Stimulated activated CD4-positive, alpha-beta T cell treated with anti-CD3 and anti-CD28 coated beads, Interleukin-2, amount 100 ng/mL, for 4 hours (primary cell): ENCODE data around the gene SSTR3.
"Not testable (repeated sequence)": the region's sequence is repeated elsewhere in the genome, so short reads cannot be mapped to it uniquely, and the experiment has no call there.

Experiments used
- DNase-seq: peaks from one replicate; pipeline ENCODE4 v3.0.0-alpha.2; 2020; ENCODE audit warnings: low read depth

The SSTR3 gene

DNA sequence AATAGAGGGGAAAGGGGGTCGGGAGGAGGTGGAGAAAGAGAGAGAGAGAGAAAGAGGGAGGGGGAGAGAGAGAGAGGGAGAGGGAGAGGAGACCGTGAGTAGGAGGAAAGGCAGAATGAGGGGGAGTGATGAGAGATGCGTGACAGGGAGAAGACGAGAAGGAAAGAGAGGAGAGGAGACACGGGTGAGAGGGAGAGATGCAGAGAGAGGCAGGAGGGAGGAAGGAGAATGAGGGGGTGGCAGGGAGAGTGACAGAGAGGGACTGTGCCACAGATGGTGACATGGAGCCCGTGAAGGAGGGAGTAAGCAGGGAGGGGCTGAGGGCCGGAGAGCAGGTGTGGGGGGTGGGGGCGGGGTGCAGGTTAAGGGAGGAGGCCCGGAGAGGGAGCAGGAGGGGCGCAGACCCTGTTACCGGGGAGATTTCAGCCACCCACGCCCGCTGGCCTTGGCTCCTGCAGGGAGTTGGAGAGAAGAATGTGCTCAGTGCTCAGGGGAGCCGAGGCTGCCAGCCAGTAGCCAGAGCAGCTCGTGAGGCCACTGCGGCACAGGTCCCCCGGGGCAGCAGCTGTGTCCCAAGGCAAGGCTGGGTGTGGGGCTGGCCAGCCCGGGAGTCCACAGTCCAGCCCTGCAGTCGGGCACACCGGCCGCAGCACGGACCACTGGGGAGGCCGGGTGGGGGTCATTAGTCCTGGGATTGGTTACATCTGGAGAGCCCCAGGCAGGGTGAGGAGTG, at the start of gene SSTR3:
Gene SSTR3, minus strand, starts transcription at position 304 of the 733 bp plus-strand sequence. CDS start 4,674 bp downstream, outside the sequence.
- no peak for DNase-seq

DNA sequence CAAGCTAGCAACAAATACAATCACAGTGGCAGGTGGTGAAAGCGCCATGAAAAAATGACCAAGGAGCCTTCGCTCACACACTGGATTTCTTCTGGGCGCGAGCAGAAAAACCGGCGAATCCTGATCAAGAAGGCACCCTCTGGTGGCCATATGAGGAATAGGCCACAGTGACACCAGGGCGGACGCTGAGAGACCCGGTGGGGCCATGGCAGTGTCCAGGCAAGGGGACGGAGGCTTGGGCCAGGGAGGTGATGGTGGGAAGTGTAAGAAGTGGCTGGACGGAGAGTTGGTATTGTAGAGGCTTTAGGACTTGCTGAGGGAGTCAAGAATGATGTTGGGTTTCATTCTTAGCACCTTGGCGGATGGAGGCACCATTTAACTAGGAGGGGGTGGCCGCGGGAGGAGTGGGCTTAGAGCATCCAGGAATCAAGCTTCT, 48.6 kb upstream of the SSTR3 start:
- peak; percentile 50 for DNase-seq

DNA sequence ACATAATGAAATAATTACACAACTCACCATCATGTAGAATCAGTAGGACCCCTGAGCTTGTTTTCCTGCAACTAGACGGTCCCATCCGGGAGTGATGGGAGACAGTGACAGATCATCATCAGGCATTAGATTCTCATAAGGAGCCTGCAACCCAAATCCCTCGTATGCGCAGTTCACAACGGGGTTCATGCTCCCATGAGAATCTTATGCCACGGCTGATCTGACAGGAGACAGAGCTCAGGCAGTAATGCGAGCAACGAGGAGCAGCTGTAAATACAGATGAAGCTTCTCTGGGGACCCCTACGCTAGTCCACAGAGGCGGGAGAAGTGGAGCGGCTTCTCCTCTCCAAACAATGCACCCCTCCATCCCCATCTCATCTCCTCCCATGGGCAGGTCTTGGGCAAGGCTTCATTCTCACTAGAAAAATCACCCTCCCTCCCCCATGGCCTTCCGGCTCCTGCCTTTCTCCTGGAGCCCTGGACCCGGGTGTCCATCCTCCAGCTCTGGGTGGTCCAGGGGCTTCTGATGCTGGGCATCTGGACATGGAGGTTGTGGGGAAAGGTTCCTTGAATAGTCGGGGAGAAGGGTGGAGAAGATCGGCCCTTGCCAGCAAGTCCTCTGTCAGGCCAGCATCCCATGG, 48.0 kb upstream of the SSTR3 start:
- no peak for DNase-seq

DNA sequence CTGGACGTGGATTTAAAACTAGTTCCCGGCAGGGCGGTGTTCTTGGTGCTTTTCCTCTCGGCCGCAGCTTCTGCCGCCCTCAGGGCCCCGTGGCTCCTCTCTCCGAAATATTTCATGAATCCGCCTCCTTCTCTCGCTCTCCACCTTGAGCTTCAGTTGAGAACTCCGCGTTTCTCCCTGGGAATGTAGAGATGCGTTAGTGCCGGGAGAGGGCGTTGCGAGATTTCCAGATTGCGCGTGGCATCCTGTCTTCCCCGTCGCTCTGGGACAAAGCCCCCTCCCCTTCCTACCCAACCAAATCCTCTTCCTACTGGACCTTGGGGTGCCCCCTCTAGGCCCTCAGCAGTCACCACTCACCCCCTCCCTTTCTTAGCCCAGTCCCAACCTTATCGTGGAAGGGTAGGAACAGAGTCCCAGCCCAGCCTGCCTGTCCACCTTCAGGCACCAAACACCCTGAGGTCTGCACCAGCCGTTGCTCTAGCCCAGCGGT, 47.3 kb upstream of the SSTR3 start:
- no peak for DNase-seq

DNA sequence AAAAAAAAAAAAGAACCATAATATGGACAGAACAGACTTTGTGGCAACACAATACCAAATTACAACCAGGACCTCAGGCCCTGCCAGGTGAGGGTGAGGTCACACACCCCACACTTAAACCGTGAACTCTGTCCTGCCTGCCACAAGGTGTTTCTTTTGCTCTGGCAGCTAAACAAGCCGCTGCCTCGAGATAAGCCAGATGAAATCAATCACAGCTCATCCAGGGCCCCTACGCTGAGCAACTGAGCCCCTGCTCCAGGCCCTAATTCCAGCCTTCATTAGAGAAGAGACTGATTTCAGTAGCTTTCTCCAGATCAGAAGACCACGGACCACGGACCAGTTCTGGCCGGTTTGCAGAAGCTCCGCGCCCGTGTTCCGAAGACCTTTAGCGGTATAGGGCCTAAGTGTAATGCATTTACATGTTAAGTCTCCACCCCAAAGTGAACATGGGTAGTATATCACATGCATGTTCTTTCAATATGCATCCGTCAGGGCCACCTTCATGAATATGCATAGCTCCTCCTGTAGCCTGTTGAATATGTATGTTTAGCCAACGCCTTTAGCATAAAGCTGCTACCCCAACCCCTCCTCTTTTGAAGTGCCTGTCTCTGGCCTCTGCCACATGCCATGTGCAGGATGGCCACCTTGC, 46.6 kb upstream of the SSTR3 start:
- no peak for DNase-seq

DNA sequence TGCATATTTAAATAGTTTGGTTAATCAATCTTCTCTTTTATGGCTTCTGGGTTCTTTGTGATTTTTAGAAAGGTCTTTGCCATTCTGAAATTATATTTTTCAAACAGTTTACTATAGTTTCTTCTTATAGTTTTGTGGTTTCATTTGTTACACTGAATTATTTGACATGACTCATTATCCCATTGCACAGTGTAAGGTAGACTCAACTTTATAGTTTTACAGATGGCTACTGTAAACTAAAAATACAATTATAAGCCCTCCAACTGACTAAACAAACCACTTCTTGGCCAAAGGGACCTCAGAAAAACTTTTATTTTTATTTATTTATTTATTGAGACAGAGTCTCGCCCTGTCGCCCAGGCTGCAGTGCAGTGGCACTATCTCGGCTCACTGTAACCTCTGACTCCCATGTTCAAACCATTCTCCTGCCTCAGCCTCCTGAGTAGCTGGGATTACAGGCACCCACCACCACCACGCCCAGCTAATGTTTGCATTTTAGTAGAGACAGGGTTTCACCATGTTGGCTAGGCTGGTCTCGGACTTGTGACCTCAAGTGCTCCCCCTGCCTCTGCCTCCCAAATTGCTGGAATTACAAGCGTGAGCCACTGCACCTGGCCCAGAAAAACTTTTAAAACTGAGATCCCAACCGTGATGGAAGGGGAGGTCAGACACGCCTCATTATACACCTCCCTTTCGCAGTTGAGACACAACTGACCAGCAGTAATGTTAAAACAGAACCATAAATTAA, 45.9 kb upstream of the SSTR3 start:
- DNase-seq, result no peak

DNA sequence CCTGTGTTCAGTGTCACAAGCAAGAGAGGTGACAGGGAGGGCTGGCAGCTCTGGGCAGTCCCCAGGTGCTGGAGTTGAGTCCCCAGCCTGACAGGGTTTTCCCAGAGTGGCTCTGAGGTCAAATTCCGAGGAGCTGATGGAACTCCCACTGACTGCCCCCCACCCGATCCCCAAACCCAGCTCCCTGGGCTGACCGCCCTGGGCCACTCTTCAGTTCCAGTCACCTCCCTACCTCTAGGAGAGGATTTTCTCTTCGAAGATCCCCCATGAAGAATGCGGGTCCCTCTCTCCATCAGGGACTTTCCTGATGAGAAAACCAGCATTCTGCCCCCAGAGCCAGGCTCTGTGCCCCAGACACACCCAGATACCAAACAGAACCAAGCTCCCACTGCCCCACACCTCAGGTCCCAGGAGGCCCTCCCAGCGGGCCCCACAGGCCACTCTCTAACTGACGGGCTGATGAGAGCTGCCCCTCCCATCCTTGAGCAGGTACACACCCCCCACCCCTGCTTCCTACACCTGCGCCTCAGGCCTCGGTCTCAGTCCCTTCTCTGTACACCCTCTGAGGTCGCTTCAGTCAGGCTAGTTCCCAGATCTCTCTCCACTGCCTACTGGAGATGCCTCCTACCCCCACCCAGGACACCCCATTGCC, 43.9 kb upstream of the SSTR3 start:
- DNase-seq, result no peak

DNA sequence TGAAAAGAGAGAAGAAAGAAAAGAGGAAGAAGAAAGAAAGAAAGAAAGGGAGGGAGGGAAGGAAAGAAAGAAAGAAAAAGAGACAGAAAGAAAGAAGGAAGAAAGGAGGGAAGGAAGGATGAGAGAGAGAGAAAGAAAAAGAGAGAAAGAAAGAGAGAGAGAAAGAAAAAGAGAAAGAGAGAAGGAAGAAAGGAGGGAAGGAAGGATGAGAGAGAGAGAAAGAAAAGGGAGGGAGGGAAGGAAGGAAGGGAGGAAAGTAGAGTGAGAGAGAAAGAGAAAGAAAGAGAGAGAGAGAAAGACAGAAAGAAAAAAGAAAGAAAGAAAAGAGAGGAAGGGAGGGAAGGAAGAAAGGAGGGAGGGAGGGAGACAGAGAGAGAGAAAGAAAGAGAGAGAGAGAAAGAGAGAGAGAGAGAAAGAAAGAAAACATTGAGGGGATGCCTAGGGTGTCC, 43.3 kb upstream of the SSTR3 start:
- DNase-seq, result no peak

DNA sequence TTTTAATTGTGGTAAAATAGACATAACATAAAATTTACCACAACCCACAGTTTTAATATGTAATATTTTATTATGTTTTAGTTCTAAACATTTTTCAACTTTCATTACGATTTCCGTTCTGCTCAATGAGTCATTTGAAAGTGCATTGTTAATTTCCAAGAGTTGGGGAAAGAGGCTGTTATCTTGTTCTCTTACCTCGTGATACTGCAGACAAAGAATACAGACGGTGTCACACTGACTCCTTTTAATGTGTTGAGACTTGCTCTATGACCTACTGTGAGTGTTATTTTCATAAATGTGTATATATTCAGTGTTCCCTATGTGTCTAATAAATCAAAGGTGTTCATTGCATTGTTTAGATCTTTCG, 42.6 kb upstream of the SSTR3 start:
- DNase-seq, result no peak

DNA sequence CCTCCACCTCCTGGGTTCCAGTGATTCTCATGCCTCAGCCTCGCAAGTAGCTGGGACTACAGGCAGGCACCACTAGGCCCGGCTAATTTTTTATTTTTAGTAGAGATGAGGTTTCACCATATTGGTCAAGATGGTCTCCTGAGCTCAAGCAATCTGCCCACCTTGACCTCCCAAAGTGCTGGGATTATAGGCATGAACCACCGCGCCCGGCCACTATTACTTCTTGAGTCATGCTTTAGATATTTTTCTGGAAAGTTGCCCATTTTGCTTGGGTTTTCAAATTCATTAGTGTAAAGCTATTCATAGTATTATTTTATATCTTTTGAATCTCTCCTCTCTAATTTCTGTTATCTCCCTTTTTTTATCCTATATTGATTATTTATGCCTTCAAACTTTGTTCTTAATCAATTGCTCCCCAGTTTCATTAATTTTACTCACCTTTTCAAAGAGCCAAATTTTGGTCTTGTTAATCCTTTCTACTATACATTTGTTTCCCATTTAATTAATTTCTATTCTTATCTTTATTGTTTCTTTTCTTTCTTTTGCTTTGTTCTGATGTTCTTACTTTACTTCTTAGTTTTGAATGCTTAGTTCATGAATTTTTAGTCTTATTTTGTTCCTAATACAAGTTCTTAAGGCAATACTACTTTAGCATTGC, 42.1 kb upstream of the SSTR3 start:
- DNase-seq, result no peak

DNA sequence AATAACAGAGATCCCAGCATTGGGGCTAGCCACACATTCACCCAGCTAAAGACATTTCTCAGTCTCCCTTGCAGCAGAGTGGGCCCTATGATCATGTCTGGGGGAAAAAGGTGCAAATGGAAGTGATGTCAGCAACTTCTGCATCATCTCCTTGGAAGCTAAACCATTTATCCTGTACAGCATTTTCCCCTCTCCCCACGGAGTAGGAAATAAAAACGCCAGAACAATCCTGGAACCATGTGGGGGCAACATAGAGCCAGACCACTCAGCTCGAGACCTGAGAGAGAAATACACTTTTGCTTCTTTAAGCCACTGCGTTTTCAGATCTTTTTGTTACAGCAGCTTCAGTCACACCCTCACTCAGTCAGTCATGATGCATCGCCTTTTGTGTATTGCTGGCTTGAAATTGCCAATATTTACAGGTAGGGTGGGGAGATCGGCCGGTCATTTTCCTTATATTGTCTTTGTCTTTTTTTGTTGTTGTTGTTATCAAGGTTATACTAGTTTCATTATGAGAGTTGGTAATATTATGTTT, 40.9 kb upstream of the SSTR3 start:
- DNase-seq, result no peak

DNA sequence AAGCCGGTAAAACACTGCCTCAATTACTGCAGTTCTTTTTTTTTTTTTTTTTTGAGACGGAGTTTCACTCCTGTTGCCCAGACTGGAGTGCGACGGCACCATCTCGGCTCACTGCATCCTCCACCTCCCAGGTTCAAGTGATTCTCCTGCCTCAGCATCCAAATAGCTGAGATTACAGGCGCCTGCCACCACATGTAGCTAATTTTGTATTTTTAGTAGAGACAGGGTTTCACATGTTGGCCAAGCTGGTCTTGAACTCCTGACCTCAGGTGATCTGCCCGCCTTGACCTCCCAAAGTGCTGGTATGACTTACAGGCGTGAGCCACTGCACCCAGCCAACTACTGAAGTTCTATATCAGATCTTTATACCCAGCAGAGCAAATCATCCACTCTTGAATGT, 39.6 kb upstream of the SSTR3 start:
- DNase-seq, result not testable (repeated sequence)

DNA sequence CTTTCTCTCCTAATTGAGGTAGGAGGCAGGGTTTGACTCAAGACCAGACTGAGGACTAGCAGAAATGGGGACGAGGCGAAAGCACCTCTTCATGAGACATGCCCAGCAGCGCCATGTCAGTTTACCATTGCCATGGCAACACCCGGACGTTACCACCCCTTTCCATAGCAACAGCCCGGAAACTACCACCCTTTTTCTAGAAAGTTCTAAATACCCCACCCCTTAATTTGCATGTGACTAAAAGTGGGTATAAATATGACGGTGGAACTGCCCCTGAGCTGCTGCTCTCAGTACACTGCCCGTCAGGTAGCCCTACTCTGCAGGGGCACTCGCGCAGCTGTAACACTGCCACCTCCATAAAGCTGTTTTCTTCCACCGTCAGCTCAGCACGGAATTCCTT, 37.7 kb upstream of the SSTR3 start:
- no peak for DNase-seq

DNA sequence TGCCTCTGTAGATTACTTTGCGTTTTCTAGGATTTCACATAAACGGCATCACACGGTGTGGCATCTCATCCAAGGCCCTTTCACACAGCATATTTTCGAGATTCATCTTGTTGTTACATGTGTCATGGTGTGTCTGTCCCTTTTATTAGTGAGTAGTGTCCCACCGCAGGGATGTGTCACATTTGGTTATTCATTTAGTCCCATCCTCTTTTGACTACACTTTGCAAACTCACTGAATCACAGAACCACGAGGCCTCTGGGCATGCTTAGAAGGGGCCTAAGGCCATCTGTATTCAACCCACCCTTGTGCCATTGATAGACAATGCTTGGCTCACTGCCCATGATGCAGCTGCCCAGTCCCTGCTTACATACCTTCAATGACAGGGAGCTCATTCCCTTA, 36.0 kb upstream of the SSTR3 start:
- no peak for DNase-seq

DNA sequence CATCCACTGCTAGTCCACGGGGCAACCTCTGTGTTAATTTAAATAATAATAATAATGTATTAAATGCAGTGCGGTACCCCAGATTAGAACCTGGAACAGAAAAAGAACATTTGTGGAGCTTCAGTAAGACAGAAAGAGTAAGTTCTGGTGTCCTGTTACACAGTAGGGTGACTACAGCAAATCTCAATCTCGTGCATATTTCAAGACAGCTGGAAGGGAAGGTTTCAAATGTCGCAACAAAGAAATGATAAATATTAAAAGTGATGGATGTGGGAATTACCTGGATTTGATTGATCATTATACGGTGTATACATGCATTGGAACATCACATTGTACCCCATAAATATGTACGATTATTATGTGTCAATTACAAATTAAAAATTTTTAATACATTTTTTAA, 33.5 kb upstream of the SSTR3 start:
- no peak for DNase-seq

DNA sequence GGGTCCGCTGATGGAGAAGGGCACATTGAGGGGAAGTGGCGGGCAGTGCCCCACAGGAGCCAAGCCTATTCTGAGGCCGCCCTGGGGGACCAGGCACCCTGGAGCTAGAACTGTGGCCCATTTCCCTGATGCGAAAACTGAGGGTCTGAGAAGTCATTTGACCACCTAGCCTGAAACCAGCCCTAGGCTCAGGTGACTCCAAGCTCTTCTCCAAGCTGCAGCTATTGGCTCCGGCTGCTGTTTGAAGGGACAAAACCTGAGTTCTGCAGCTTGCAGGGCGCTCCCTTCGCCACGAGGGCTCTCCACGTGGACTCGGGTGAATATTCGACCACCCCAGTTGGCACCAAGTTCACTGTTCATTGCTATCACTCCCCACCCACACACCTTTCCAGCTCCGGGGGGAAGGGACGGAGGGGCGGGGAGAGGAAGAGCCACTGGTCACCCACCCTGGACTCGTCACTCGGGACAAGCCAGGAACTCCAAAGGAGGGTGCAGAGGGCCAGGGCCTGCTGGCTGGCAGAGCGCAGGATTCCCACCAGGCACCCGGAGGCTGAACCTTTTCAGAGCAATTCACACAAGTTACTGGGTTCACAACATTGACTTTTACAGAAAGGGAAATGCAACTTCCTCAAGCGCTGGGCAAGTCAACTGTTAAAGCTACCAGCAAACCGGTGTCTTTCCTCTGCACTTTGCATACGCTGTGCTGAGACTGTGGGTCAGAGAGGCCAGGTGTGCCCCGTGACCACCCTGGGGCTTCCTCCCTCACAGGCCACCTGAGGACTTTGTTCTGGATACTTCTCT, 32.8 kb upstream of the SSTR3 start:
- DNase-seq, result no peak

DNA sequence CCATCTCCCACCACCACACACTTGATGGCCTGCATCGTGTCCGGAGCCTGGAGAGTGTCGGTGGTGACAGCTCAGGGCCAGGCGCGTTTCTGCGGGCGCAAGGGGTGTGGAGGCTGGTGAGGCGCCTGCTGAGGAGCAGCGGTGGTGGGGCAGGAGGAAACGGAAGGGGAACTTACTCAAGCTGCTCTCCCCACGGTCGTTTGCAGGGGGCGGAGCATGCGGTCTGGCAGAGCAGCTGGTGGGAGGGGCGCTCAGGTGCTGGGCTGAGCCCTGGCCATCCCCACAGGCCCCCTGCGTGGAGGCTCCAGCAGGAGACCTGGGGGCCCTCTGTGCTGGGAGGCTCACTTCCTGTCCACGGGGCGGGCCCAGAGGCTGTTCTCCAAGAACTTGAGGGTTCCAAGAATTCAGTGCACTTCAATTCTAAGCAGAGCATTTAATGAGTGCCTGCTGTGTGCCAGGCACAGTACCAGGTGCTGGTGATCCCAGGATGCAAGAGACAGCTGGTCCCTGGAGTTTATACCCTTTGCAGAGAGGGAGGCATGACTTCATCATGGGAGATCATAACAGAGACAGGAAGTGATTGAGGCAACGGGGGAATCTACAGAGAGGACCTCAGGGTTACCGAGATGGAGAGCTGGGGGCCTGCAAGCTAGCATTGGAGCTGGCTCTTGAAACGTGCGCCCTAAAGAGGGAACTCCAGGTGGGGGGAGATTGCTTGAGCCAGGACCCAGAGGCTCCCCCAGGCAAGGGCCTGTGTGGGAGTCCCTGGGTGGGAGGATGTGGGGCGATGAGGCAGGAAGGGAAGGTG, 32.0 kb upstream of the SSTR3 start, which contains the start of gene RAC2:
Gene RAC2, minus strand, starts transcription at position 156 of the 808 bp plus-strand sequence. Its CDS starts 121 bp downstream, at position 35.
- DNase-seq, result peak; percentile 86

DNA sequence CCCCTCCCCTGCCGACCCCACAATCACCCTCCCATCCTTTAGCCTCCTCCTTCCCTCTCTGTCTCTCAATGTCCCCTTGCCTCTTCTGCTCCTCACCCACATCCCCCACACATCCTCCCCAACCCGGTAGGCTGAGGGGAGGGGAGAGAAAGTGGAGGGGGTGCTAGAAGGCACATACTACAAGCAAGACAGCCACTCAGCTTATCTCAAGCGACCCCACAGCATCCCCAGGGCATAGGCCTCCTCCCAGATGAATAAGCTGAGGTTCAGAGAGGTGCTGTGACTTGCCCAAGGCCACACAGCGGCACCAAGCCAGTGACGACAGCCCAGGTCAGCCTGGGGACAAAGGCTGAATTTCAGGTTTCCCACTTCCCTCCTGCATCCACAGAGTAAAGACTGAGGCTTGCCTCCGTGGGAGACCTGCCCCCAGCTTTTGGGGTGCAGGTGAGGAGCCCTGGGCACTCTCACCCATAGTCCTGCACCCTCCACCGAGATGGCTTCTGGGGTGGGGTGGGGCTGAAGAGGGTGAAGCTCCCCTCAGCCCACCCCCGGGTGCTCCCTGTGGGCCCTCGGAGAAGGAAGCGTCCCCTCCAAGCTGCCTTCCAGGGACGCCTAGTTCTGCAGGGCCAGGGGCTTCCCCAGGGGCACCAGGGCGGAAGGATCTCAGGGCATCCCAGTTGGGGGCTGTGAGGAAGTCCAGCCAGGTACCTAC, 31.3 kb upstream of the SSTR3 start:
- DNase-seq, result no peak
